Measurements from ENCODE around the gene EFEMP1.

EFEMP1 gene

DNA sequence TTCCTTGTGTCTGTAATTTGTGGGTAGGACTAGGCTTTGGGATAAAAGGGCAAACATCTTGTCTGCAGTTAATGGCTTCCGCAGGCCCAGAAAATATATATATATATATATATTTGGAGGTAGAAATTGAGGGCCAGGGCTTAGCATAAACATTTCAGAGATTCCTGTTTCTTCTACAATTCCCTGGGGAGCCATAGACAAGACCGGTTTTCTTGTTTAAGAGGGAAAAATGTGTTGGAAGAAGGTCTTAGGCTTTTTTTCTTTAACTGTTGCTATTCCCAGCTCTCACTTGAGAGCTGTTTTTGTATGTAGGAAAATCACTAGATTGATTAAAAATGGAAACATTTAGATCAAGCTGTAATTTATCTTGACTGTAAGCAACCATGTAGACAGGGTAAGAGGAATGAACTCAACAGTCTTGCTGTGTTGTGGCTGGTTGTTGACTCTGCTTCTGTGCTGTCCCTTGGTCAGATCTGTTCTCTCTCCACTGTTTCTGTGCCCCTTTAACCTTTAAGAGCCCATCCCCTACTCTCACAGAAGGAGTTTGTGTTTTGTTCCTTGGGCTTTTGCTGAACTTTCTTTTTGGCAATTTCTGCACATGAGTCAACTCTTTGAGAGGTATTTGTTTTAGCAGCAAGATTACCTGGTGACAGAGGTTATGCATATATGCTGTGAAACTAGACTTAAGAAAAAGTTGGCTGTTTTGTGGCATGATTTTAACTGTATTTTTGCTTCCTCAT is 58.3 kb downstream of the EFEMP1 start:
- no peak overlapping the region for H3K4me3 Mint-ChIP-seq
- ATAC-seq (replicated peaks; ENCODE audit: extremely low read depth, poor library complexity, severe bottlenecking) = no peak
- no peaks in the 10 kb centered on the region for H3K4me1 Mint-ChIP-seq
- DNase-seq (ENCODE audit: low spot score in 2 of 2) = no peak
- H3K27ac Mint-ChIP-seq (ENCODE audit: low read depth) = no peak overlapping the region
- H3K27me3 Mint-ChIP-seq = no peaks in the 10 kb centered on the region
- no peaks in the 10 kb centered on the region for H3K36me3 Mint-ChIP-seq (ENCODE audit: insufficient read depth)
- no peaks in the 10 kb centered on the region for H3K9me3 Mint-ChIP-seq

DNA sequence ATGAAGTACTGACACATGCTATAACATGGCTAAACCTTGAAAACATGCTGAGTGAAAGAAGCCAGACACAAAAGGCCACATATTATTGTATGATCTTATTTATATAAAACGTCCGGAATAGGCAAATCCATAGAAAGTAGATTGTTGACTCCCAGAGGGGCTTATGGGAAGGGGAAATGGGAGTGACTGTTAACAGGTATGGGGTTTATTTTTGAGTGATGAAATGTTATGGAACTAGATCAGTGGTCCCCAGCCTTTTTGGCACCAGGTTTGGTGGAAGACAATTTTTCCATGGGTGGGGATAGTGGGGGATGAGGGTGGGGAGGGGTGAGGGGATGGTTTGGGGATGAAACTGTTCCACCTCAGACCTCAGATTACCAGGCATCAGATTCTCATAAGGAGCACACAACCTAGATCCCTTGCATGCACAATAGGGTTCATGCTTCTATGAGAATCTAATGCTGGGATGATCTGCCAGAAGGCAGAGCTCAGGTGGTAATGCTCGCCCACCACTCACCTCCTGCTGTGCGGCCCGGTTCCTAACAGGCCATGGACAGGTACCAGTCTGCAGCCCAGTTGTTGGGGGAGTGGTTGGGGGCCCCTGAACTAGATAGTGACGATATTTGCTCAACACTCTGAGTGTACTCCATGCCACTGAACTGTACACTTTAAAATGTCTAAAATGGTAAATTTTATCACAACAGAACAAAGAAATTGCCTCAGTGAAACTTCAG is 59.1 kb downstream of the EFEMP1 start:
- no peak overlapping the region for H3K4me3 Mint-ChIP-seq
- no peak for DNase-seq (ENCODE audit: low spot score in 2 of 2)
- no peak overlapping the region for H3K27ac Mint-ChIP-seq (ENCODE audit: low read depth)
- no peaks in the 10 kb centered on the region for H3K27me3 Mint-ChIP-seq
- H3K36me3 Mint-ChIP-seq (ENCODE audit: insufficient read depth) = no peaks in the 10 kb centered on the region
- no peaks in the 10 kb centered on the region for H3K4me1 Mint-ChIP-seq
- H3K9me3 Mint-ChIP-seq = no peaks in the 10 kb centered on the region
- ATAC-seq (replicated peaks; ENCODE audit: extremely low read depth, poor library complexity, severe bottlenecking) = no peak

DNA sequence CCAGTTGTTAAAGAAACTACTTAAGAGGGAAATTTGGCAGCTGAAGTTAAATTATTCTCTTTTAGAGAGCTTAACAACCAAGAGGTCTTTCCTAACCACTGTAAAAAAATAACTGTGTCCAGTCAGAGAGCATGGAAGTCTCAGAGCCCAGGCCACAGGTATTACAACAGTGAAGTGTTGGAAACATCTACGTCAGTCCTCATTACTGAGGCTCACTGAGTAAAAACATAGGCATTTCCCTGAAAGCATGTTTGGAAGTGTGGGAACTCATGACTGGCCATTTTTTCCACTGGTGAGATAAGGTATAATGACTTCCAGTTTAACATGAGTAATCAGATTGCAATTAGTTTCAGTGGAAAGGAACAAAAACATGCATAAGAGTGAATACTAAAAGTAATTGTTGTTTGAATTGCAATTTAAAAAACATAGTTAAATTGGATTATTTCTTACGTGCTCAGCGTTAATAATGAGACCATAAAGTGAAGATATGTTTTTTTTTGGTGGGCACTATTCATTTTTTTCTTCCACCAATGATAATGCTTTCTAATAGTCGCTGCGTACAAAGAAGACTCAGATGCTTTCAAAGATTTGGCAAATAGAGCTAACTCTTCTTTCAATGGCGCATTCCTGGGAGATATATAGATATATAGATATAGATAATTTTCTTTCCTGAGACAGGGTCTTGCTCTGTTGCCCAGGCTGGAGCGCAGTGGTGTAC is 60.8 kb downstream of the EFEMP1 start:
- Mint-ChIP-seq H3K9me3 (no peaks in the 10 kb centered on the region), H3K4me1 (no peaks in the 10 kb centered on the region), H3K4me3 (no peak overlapping the region), H3K36me3 (ENCODE audit: insufficient read depth) (no peaks in the 10 kb centered on the region), H3K27me3 (no peaks in the 10 kb centered on the region), H3K27ac (ENCODE audit: low read depth) (no peak overlapping the region)
- ATAC-seq (replicated peaks; ENCODE audit: extremely low read depth, poor library complexity, severe bottlenecking) (no peak), DNase-seq (ENCODE audit: low spot score in 2 of 2) (no peak)

DNA sequence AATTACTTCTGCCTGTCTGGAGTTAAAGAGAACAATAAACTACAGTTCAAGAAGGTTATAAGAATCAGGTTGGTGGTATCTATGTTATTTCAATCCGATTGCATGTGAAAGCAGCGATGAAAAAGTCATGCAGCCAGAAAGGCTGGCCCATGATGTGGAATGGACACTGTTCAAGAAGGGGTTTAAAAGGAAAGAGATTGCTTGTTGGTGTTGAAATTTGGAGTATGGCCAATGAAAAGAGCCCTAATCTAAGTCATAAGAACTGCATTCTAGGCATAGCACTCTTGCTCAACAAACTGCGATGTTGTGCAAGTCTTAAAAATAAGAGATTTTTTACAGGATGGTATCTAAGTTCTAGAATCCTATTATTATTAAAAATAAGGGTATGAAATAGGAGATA is 61.3 kb downstream of the EFEMP1 start:
- Mint-ChIP-seq H3K36me3 (ENCODE audit: insufficient read depth) (no peaks in the 10 kb centered on the region), H3K27ac (ENCODE audit: low read depth) (no peak overlapping the region), H3K9me3 (no peaks in the 10 kb centered on the region), H3K4me3 (no peak overlapping the region), H3K27me3 (no peaks in the 10 kb centered on the region), H3K4me1 (no peaks in the 10 kb centered on the region)
- DNase-seq (ENCODE audit: low spot score in 2 of 2) (no peak), ATAC-seq (replicated peaks; ENCODE audit: extremely low read depth, poor library complexity, severe bottlenecking) (no peak)

DNA sequence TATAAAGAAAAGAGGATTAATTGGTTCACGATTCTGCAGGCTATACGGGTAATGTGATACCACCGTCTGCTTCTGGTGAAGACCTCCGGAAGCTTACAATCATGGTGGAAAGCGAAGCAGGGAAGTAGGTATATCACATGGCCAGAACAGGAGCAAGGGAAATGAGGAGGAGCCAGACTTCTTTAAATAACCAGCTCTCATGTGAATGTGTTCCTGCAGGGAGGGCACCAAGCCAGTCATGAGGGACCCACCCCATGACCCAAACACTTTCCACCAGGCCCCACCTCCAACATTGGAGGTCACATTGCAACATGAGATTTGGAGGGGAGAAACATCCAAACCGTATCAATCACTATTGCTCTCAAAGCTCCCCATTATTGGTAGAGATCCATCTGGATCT is 61.8 kb downstream of the EFEMP1 start:
- ATAC-seq (replicated peaks; ENCODE audit: extremely low read depth, poor library complexity, severe bottlenecking) (no peak), DNase-seq (ENCODE audit: low spot score in 2 of 2) (no peak)
- Mint-ChIP-seq H3K4me3 (no peak overlapping the region), H3K36me3 (ENCODE audit: insufficient read depth) (no peaks in the 10 kb centered on the region), H3K27me3 (no peaks in the 10 kb centered on the region), H3K4me1 (no peaks in the 10 kb centered on the region), H3K9me3 (no peaks in the 10 kb centered on the region), H3K27ac (ENCODE audit: low read depth) (no peak overlapping the region)

DNA sequence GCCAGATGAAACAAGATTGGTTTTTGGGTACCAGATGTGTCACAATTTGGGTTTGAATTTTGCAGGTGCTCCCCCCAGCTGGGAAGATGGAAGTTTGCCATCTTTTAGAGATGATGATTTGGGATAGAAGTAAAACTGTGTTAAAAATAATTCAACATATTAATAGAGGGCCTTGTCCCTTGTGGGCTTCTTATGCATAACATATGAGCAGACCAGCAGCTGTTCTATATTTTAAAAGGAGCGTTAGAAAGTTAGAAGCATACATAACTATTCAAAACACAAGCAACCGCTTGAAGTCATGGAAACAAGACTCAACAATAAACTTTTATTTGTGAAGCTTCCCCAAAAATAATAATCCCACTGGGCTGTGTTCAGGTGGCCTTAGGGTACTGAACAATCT is 62.8 kb downstream of the EFEMP1 start:
- no peaks in the 10 kb centered on the region for H3K36me3 Mint-ChIP-seq (ENCODE audit: insufficient read depth)
- H3K27ac Mint-ChIP-seq (ENCODE audit: low read depth) = no peak overlapping the region
- ATAC-seq (replicated peaks; ENCODE audit: extremely low read depth, poor library complexity, severe bottlenecking) = no peak
- no peaks in the 10 kb centered on the region for H3K27me3 Mint-ChIP-seq
- H3K9me3 Mint-ChIP-seq = no peaks in the 10 kb centered on the region
- DNase-seq (ENCODE audit: low spot score in 2 of 2) = no peak
- no peaks in the 10 kb centered on the region for H3K4me1 Mint-ChIP-seq
- no peak overlapping the region for H3K4me3 Mint-ChIP-seq

DNA sequence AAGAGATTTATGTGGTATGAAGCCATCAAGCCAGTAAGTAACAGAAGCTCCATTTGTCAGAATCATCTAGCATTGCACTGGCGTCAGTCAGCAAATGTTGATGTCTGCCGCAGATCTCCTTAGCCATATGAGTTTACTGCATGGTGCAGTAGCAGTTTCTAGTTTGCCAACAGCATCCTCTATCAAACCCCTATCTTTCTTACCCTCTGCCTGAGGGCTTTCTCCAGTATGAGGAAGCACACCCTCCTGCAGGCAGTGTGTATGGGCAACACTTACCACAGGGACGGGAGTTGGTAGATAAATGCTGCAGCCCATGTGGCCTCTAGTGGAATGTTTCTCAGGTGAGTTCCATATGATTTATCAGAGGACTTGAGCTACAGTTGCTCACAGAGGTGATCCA is 63.7 kb downstream of the EFEMP1 start:
- H3K27me3 Mint-ChIP-seq = no peaks in the 10 kb centered on the region
- ATAC-seq (replicated peaks; ENCODE audit: extremely low read depth, poor library complexity, severe bottlenecking) = no peak
- no peak overlapping the region for H3K27ac Mint-ChIP-seq (ENCODE audit: low read depth)
- H3K36me3 Mint-ChIP-seq (ENCODE audit: insufficient read depth) = no peaks in the 10 kb centered on the region
- no peak overlapping the region for H3K4me3 Mint-ChIP-seq
- H3K9me3 Mint-ChIP-seq = no peaks in the 10 kb centered on the region
- DNase-seq (ENCODE audit: low spot score in 2 of 2) = no peak
- H3K4me1 Mint-ChIP-seq = no peaks in the 10 kb centered on the region

DNA sequence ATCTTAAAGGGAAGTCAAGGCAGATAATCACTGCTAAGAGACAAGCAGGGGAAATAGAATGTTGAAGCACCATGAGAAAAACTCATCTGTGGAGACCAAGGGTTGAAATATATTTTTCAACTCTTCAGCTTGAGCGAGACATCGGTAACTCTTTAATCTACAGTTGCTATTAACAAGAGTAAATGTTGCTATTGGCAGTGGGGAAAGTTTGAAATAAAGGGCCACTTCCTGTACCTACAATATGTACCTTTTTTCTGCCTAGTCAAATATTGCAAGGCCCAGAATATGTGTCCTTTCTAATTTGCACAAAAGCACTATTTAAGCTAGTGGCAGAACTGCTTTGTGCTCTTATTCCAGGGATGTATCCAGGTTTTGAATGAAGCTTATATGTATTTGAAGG is 65.8 kb downstream of the EFEMP1 start:
- Mint-ChIP-seq H3K36me3 (ENCODE audit: insufficient read depth) (no peaks in the 10 kb centered on the region), H3K27ac (ENCODE audit: low read depth) (no peak overlapping the region), H3K4me3 (no peak overlapping the region), H3K4me1 (no peaks in the 10 kb centered on the region), H3K27me3 (no peaks in the 10 kb centered on the region), H3K9me3 (no peaks in the 10 kb centered on the region)
- DNase-seq (ENCODE audit: low spot score in 2 of 2) (no peak), ATAC-seq (replicated peaks; ENCODE audit: extremely low read depth, poor library complexity, severe bottlenecking) (no peak)

DNA sequence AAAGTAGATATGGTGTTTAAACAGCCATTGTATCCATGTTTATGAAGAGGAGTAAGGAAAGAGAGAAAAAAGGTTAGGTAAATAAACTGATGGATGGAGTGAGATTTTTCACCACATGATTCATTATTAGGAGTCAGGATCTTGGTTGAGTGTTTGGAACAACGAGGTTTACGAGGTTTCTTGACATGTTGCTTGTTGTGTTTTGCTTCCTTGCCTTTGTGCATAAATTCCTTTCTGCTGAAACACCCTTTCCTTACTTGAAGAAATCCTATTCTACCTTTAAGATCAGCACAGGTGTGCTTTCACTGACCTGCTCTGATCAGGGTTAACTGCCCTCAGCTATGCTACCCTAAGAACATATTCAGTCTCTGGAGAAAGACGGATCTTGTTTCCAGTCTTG is 66.6 kb downstream of the EFEMP1 start:
- Mint-ChIP-seq H3K4me1 (no peaks in the 10 kb centered on the region), H3K4me3 (no peak overlapping the region), H3K27me3 (no peaks in the 10 kb centered on the region), H3K9me3 (no peaks in the 10 kb centered on the region), H3K36me3 (ENCODE audit: insufficient read depth) (no peaks in the 10 kb centered on the region), H3K27ac (ENCODE audit: low read depth) (no peak overlapping the region)
- DNase-seq (ENCODE audit: low spot score in 2 of 2) (no peak), ATAC-seq (replicated peaks; ENCODE audit: extremely low read depth, poor library complexity, severe bottlenecking) (no peak)

DNA sequence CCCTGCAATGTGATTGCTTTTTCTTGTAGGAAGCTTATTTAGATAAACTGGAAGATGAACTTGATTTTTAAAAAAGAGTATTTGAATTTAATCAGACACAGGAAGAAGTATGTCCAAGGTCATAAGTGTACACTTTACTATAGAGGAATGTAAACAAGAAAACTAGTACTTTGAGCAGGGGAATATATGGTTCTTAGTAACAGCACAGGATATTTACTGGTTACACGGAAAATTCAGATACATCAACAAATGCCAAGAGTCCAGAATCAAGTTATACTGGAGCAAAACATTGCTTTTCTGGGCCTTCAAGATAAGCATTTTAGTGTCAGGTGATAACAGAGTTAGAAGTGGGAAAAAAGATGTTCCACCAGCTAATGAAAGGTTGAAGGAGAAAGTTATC is 75.5 kb downstream of the EFEMP1 start:
- ATAC-seq (replicated peaks; ENCODE audit: extremely low read depth, poor library complexity, severe bottlenecking) (no peak), DNase-seq (ENCODE audit: low spot score in 2 of 2) (no peak)
- Mint-ChIP-seq H3K4me1 (no peaks in the 10 kb centered on the region), H3K9me3 (peaks cover 5% of the 10 kb centered on the region), H3K27ac (ENCODE audit: low read depth) (no peak overlapping the region), H3K36me3 (ENCODE audit: insufficient read depth) (peaks cover 2% of the 10 kb centered on the region), H3K27me3 (no peaks in the 10 kb centered on the region), H3K4me3 (no peak overlapping the region)

DNA sequence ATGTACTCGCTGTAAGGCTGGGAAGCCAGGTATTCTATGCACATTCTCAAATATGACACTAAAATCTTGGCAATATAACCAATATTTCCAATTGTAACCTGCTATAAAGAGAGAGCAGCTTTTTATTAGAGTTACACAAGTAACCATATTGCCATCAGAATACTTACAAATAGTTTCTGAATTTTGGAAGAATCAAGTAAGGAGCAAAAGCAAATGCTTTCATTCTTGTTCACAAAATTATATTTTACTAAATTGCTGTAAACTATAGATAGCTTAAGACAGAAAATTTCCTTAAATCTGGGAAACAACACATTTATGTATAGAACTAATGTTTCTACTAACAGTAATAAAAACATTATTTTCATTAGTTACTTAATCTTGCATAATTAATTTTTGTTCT is 77.2 kb downstream of the EFEMP1 start:
- Mint-ChIP-seq H3K36me3 (ENCODE audit: insufficient read depth) (peaks cover 2% of the 10 kb centered on the region), H3K4me1 (no peaks in the 10 kb centered on the region), H3K9me3 (peaks cover 5% of the 10 kb centered on the region), H3K27ac (ENCODE audit: low read depth) (no peak overlapping the region), H3K27me3 (no peaks in the 10 kb centered on the region), H3K4me3 (no peak overlapping the region)
- DNase-seq (ENCODE audit: low spot score in 2 of 2) (no peak), ATAC-seq (replicated peaks; ENCODE audit: extremely low read depth, poor library complexity, severe bottlenecking) (no peak)

DNA sequence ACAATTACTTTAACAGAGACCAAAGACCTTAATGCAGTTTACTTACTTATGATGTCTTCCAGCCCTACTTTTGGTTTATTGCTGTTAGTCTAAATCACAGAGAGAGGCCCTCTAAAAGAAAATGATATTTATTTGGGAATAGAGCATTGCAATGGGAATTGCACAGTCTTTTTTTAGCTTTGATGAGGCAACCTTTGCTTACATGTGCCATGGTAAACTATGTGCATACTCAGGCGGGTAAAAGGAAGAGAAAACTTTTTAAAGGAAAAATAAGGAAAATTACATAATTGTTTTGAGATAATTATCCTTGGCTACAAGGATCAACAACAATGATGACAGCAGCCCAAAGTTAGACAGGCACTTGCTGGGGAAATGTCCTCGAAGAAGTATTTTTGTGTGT is 78.6 kb downstream of the EFEMP1 start:
- no peaks in the 10 kb centered on the region for H3K4me1 Mint-ChIP-seq
- DNase-seq (ENCODE audit: low spot score in 2 of 2) = no peak
- no peaks in the 10 kb centered on the region for H3K27me3 Mint-ChIP-seq
- H3K27ac Mint-ChIP-seq (ENCODE audit: low read depth) = no peak overlapping the region
- peaks cover 2% of the 10 kb centered on the region for H3K36me3 Mint-ChIP-seq (ENCODE audit: insufficient read depth)
- ATAC-seq (replicated peaks; ENCODE audit: extremely low read depth, poor library complexity, severe bottlenecking) = no peak
- H3K9me3 Mint-ChIP-seq = peaks cover 5% of the 10 kb centered on the region
- H3K4me3 Mint-ChIP-seq = no peak overlapping the region

DNA sequence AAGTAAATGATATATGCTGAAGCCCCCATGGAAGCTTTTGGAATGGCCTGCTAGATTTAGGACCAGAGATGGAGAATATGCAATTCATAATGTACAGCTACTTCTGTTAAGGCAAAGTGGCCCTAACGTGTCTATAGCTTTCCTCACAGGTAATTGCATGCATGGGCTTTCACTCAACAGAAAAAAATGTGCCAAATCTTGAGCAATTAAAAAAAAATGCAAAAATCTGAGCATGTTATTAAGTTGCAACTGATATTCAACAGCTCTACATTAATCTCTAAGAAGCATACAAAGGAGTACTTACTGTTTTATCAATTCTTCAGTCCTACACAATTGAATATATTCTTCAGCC is 79.6 kb downstream of the EFEMP1 start:
- H3K27me3 Mint-ChIP-seq = no peaks in the 10 kb centered on the region
- H3K4me1 Mint-ChIP-seq = no peaks in the 10 kb centered on the region
- H3K4me3 Mint-ChIP-seq = no peak overlapping the region
- peaks cover 5% of the 10 kb centered on the region for H3K9me3 Mint-ChIP-seq
- peaks cover 2% of the 10 kb centered on the region for H3K36me3 Mint-ChIP-seq (ENCODE audit: insufficient read depth)
- ATAC-seq (replicated peaks; ENCODE audit: extremely low read depth, poor library complexity, severe bottlenecking) (no peak), DNase-seq (ENCODE audit: low spot score in 2 of 2) (no peak)
- H3K27ac Mint-ChIP-seq (ENCODE audit: low read depth) = no peak overlapping the region
